WTC11 (cell line): Measurements from ENCODE around the gene TTC24. TPM values are rescaled to one million over a fixed set of nuclear protein-coding genes. Genes with fewer than 3 reads are reported as not detected.

Experiments
- ATAC-seq: fragments of 200-7000 bp; cut with Tn5 transposase; 2 replicates; pipeline ENCODE4 v1.10.0; 2021; ENCODE audit warnings: mild to moderate bottlenecking, moderate library complexity
- CTCF ChIA-PET: fragments of 300-600 bp; sonication (Branson Sonifier 250); formaldehyde crosslinking; loops from one replicate; lab custom pipeline; 2021; ENCODE audit warnings: antibody characterized with exemption; lab: Charles Lee
- POLR2A ChIA-PET: fragments of 350-600 bp; sonication (Branson Sonifier 250); formaldehyde crosslinking; loops from one replicate; lab custom pipeline; 2021; ENCODE audit warnings: antibody characterized with exemption; lab: Charles Lee
- DNase-seq: peaks from one replicate; pipeline ENCODE4 v3.0.0; 2021; ENCODE audit warnings: low spot score
- H3K27ac Mint-ChIP-seq: 2 replicates; pipeline ENCODE4 v1.8.0; 2021; ENCODE audit warnings: mixed read lengths
- H3K27me3 Mint-ChIP-seq: 2 replicates; pipeline ENCODE4 v1.8.0; 2021; ENCODE audit warnings: low read depth, mild to moderate bottlenecking, moderate library complexity, mixed read lengths
- H3K36me3 Mint-ChIP-seq: 2 replicates; pipeline ENCODE4 v1.8.0; 2021; ENCODE audit warnings: mixed read lengths
- H3K4me1 Mint-ChIP-seq: 2 replicates; pipeline ENCODE4 v1.8.0; 2022; ENCODE audit warnings: mixed read lengths
- H3K4me3 Mint-ChIP-seq: 2 replicates; pipeline ENCODE4 v1.8.0; 2021; ENCODE audit warnings: mild to moderate bottlenecking, moderate library complexity, mixed read lengths
- H3K9me3 Mint-ChIP-seq: 2 replicates; pipeline ENCODE4 v1.8.0; 2021; ENCODE audit warnings: mixed read lengths
- ATF6 ChIP-seq: sonication (generic); formaldehyde crosslinking; IDR thresholded peaks from 2 replicates; pipeline ENCODE4 v1.8.1; 2023; ENCODE audit warnings: mild to moderate bottlenecking, missing genetic modification reagents
- E2F4 ChIP-seq: sonication (generic); formaldehyde crosslinking; IDR thresholded peaks from 2 replicates; pipeline ENCODE4 v1.8.1; 2022; ENCODE audit warnings: low read depth, mild to moderate bottlenecking, moderate library complexity, missing genetic modification reagents, borderline replicate concordance
- GABPB1 ChIP-seq: sonication (generic); formaldehyde crosslinking; IDR thresholded peaks from 2 replicates; pipeline ENCODE4 v1.8.1; 2023; ENCODE audit warnings: mild to moderate bottlenecking, missing genetic modification reagents
- GTF2I ChIP-seq: fragments of 250-450 bp; sonication (Bioruptor Pico); conservative IDR thresholded peaks from 2 replicates; pipeline ENCODE4 v1.4.0; 2021; ENCODE audit warnings: mild to moderate bottlenecking
- IRF1 ChIP-seq: sonication (generic); formaldehyde crosslinking; IDR thresholded peaks from 2 replicates; pipeline ENCODE4 v1.8.0; 2023; ENCODE audit warnings: missing genetic modification reagents
- JAZF1 ChIP-seq: fragments of 250-450 bp; sonication (Bioruptor Pico); IDR thresholded peaks from 2 replicates; pipeline ENCODE4 v1.9.0; 2021; ENCODE audit warnings: moderate library complexity, mild to moderate bottlenecking, inconsistent platforms
- KAT7 ChIP-seq: sonication (generic); formaldehyde crosslinking; IDR thresholded peaks from 2 replicates; pipeline ENCODE4 v1.8.1; 2023; ENCODE audit warnings: missing genetic modification reagents, mild to moderate bottlenecking, borderline replicate concordance
- MXD4 ChIP-seq: fragments of 250-450 bp; sonication (Bioruptor Pico); IDR thresholded peaks from 2 replicates; pipeline ENCODE4 v1.8.0; 2021; ENCODE audit warnings: mild to moderate bottlenecking, moderate library complexity, borderline replicate concordance
- SMAD3 ChIP-seq: sonication (generic); formaldehyde crosslinking; IDR thresholded peaks from 2 replicates; pipeline ENCODE4 v1.8.0; 2022; ENCODE audit warnings: missing genetic modification reagents, mild to moderate bottlenecking, borderline replicate concordance
- SMAD4 ChIP-seq: sonication (generic); formaldehyde crosslinking; IDR thresholded peaks from 2 replicates; pipeline ENCODE4 v1.8.0; 2022; ENCODE audit warnings: mild to moderate bottlenecking, missing genetic modification reagents
- STAT6 ChIP-seq: sonication (generic); formaldehyde crosslinking; conservative IDR thresholded peaks from 2 replicates; pipeline ENCODE4 v1.8.1; 2023; ENCODE audit warnings: mild to moderate bottlenecking, low read depth, missing genetic modification reagents, moderate library complexity
- ZNF138 ChIP-seq: sonication (generic); formaldehyde crosslinking; conservative IDR thresholded peaks from 2 replicates; pipeline ENCODE4 v1.8.1; 2022; ENCODE audit warnings: mild to moderate bottlenecking, moderate library complexity, missing genetic modification reagents
- ZNF232 ChIP-seq: sonication (generic); formaldehyde crosslinking; IDR thresholded peaks from 2 replicates; pipeline ENCODE4 v1.8.0; 2022; ENCODE audit warnings: mild to moderate bottlenecking, missing genetic modification reagents
- ZNF263 ChIP-seq: sonication (generic); formaldehyde crosslinking; IDR thresholded peaks from 2 replicates; pipeline ENCODE4 v1.8.1; 2022; ENCODE audit warnings: low read depth, mild to moderate bottlenecking, moderate library complexity, missing genetic modification reagents
- ZNF416 ChIP-seq: fragments of 250-450 bp; sonication (Bioruptor Pico); IDR thresholded peaks from 2 replicates; pipeline ENCODE4 v1.9.0; 2021; ENCODE audit warnings: mild to moderate bottlenecking, inconsistent platforms
- ZNF532 ChIP-seq: fragments of 250-450 bp; sonication (Bioruptor Pico); IDR thresholded peaks from 2 replicates; pipeline ENCODE4 v1.9.0; 2021; ENCODE audit warnings: mild to moderate bottlenecking, borderline replicate concordance
- total RNA-seq: library from RNA; stranded (reverse); gene quantifications from 3 replicates; pipeline ENCODE4 v1.2.3, GENCODE V29; 2021
- TF ChIP-seq, protein P1 (sequence below): sonication (generic); formaldehyde crosslinking; IDR thresholded peaks from 2 replicates; pipeline ENCODE4 v1.8.1; 2022; ENCODE audit warnings: mild to moderate bottlenecking, missing genetic modification reagents, moderate library complexity, borderline replicate concordance

Gene TTC24
- total RNA-seq, 1 experiment from 2014 or later = 0.20 TPM

DNA sequence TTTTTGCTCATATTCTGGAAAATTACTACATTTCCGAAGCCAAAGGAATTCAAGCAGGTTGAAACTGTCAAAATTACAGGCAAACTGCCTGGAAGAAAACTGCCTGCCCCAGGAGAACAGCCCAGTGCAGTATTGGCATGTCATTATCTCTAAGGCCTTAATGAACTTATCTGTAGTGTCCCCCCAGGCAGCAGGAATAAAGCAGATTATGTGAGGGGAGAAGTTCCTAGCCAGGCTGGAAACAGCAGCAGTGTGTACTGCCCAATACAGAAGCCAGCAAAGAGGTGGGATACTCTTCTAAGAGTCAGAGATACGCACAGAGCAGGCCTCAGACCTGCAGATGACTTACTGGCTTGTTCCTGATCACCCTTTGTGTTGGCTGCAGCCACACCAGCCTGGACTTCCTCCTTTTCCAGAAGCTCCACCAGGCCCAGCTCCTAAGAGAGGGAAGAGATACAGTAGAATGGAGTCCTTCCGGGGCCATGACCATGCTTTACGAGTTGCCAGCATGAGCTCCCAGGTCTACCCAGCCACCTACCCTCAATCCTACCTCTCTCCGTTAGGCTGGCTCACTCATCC is 18.8 kb upstream of the TTC24 start:
- POLR2A ChIA-PET = no interaction called here
- no peak for ATAC-seq
- H3K27ac Mint-ChIP-seq = no peak overlapping the region

DNA sequence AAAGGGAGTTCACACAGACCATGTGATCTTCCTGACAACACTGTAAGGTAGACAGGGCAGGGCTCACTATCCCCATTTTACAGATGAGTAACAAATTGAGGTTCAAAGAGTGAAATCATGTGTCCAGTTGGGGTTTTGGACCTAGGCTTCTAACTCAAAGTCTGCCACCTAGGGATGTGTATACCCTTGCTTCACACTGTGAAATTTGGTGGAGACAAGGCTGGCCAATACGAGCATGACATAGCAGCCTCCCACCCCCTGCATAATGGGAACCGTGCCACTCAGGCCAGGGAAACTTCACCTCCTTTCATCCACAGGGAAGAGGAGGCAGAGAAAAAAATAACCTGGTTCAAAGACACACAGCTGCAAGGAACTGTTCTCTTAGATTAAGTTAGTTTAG is 14.0 kb upstream of the TTC24 start:
- CTCF ChIA-PET = interaction anchor here (1.2 kb wide), 1 partner anchor 75 kb away, joined by 3 read pairs; no protein-coding TSS in a partner anchor
- no peak overlapping the region for H3K27ac Mint-ChIP-seq

More for the DNA sequence above, 18.8 kb upstream of the TTC24 start:
- CTCF ChIA-PET = interaction anchor here (1.1 kb wide), 1 partner anchor 80 kb away, joined by 3 read pairs; no protein-coding TSS in a partner anchor
- DNase-seq = no peak
- H3K4me3 Mint-ChIP-seq = no peak overlapping the region
- no peaks in the 10 kb centered on the region for H3K4me1 Mint-ChIP-seq
- no peaks in the 10 kb centered on the region for H3K9me3 Mint-ChIP-seq
- TF ChIP-seq ZNF416 (CRISPR knock-in tag) (no peak), ATF6 (CRISPR knock-in tag) (no peak), KAT7 (CRISPR knock-in tag) (no peak), GABPB1 (no peak), STAT6 (no peak), ZNF138 (CRISPR knock-in tag) (no peak), E2F4 (CRISPR knock-in tag) (no peak), SMAD3 (no peak), ZNF263 (CRISPR knock-in tag) (no peak), JAZF1 (CRISPR knock-in tag) (no peak), GTF2I (CRISPR knock-in tag) (no peak), ZNF232 (no peak), SMAD4 (CRISPR knock-in tag) (no peak), MXD4 (no peak)
- TF ChIP-seq, protein P1, sequence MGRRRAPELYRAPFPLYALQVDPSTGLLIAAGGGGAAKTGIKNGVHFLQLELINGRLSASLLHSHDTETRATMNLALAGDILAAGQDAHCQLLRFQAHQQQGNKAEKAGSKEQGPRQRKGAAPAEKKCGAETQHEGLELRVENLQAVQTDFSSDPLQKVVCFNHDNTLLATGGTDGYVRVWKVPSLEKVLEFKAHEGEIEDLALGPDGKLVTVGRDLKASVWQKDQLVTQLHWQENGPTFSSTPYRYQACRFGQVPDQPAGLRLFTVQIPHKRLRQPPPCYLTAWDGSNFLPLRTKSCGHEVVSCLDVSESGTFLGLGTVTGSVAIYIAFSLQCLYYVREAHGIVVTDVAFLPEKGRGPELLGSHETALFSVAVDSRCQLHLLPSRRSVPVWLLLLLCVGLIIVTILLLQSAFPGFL (CRISPR knock-in tag) = no peak
- peaks cover 41% of the 10 kb centered on the region for H3K36me3 Mint-ChIP-seq
- no peaks in the 10 kb centered on the region for H3K27me3 Mint-ChIP-seq

More for the DNA sequence above, 14.0 kb upstream of the TTC24 start:
- Mint-ChIP-seq H3K36me3 (peaks cover 32% of the 10 kb centered on the region), H3K4me3 (no peak overlapping the region), H3K4me1 (no peaks in the 10 kb centered on the region), H3K9me3 (no peaks in the 10 kb centered on the region), H3K27me3 (no peaks in the 10 kb centered on the region)
- POLR2A ChIA-PET = no interaction called here
- ATAC-seq = no peak
- DNase-seq = no peak
- TF ChIP-seq IRF1 (CRISPR knock-in tag) (no peak), ZNF532 (CRISPR knock-in tag) (no peak), SMAD4 (CRISPR knock-in tag) (no peak)
